Activated CD4-positive, alpha-beta T cell treated with anti-CD3 and anti-CD28 coated beads, Interleukin-2, amount 50 U/mL, for 4 hours (primary cell): ENCODE measurements around the gene TMEM239.
"Not testable (repeated sequence)": the region's sequence is repeated elsewhere in the genome, so short reads cannot be mapped to it uniquely, and the experiment has no call there.

Experiments
- DNase-seq, 2 experiments: peaks; one replicate each; pipeline ENCODE4 v3.0.0-alpha.2; 2020

Gene TMEM239

DNA sequence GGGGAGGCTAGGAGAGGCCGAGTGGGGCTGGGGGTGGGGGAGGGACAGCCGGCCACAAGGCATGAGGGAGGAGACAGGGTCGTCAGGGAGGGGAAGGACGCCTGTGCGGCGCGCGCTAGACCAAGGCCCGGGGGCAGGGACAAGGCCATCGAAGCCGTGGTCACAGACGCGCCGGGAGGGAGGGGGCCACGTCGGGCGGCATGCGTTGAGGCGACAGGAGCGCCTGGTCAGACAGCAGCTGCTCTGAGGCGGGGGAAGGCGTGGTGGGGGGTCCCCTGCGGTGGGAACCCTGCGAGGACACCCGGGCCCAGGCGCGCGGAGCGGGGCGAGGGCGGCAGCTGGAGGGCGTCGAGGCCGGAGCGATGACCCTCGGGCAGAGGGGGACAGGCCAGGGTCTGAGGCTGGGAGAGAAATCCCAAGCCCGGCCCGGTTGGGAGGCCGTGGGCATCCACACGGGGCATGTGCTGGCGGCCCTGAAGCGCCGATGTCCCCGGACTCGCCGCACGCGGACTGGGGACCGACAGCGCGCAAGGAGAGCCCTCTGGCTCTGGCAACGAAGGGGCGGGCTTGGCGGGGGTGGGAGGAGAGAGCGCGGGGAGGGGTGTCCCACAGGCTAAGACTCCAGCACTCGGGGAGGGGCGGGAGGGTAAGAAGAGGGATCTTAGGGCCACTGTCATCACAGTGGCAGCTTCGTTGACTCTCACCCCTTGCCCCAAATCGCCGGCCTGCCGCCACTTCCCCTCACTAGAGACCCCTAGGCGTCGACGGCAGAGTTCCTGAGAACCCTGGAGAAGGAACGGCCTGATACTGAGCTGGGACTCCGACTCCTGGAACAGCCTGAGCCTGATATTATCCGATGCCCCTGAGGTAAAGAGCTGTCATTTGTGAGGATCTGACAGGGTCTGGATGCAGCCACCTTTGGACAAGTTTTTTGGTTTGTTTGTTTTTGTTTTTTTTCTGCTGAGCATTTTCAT is 5.0 kb downstream of the TMEM239 start:
- no peak for DNase-seq

DNA sequence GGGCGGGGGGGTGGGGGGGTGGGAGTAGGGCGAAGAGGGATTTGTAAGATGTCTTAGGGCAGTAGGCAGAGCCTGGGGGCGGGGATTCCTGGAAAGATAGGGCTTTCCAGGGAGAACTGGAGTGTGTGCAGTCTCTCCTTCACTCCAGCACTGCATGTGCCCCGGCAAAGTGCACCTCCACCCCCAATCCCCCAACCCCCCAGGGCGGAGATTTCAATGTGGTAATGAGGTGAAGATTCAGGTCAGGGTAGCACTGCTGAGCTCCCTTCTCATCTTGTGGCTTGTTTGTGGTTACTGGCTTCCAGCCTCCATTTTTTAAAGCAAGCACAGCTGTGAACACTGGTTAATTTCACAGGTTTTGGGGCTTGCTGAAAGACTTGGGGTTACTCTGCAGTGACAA is 5.9 kb downstream of the TMEM239 start:
- peak in 1 of 2 experiments; percentile 16 for DNase-seq

DNA sequence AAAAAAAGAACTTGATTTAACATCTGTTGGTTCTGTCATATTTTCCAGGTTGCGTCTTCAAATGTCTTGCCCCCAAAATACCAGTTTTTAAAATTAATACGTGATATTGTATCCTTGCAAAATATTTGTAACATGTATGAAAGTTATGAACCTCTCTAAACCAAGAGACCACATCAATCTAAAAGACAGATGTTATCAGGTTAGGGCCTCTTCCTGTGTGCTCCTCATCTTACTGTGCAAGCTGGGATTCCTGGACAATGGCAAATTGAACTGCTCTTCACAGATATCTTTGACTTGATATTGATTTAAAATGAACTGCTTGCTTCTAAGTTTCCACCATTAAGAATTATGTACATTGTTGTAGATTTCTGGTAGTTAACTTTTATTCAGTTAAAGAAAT is 9.6 kb downstream of the TMEM239 start:
- no peak for DNase-seq

DNA sequence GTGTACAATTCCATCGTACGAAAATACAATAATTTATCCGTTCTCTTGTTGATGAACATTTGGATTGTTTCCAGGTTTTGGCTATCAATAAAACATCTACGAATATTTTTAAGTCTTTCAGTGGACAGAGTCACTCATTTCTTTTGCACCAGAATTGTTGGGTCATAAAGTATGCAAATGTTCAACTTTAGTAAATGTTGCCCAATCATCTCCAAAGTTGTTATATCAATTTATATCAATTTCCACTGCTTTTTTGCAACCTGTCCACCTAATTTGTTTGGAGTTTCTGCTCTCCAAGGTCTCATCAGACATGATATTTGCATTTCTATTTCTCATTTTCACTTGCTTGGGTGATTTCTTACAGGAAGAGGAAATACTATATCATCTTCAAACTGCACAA is 10.5 kb downstream of the TMEM239 start:
- DNase-seq = no peak

DNA sequence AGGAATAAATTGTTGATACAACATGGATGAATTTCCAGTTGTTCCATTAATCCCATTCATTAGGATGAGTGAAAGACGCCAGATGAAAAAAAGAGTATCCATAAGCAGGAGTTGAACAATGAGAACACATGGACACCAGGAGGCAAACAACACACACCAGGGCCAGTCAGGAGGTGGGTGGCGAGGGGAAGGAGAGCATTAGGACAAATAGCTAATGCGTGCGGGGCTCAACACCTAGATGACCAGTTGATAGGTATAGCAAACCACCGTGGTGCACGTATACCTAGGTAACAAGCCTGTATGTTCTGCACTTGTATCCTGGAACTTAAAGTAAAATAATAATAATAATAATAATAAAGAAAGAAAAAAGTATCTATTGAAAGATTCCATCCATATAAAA is 13.2 kb downstream of the TMEM239 start:
- DNase-seq = no peak

DNA sequence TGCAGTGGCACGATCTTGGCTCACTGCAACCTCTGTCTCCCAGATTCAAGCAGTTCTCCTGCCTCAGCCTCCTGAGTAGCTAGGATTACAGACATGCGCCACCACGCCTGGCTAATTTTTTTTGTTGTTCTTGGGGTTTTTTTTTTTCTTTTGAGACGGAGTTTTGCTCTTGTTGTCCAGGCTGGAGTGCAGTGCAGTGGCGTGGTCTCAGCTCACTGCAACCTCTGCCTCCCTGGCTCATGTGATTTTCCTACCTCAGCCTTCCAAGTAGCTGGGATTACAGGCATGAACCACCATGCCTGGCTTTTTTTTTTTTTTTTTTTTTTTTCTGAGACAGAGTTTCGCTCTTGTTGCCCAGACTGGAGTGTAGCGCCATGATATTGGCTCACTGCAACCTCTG is 15.0 kb downstream of the TMEM239 start:
- not testable (repeated sequence) for DNase-seq

DNA sequence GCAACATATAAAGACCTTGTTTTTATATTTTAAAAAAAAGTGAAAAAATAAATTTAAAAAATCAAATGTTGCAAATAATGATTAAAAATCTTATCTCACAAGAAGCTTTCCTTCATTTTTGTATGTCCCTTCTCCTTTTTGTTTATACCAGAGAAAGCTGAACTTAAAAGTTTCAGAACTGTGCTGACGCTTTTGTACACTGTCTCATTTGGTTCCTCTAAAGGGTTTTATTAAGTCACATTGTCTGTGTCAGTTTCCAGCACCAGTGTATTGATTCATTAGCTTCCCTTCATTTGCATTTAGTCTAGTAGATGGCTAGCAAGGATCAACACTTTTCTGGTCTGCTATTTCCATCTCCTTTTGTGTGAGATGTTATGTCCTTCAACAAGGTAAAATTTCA is 17.6 kb downstream of the TMEM239 start:
- no peak for DNase-seq

DNA sequence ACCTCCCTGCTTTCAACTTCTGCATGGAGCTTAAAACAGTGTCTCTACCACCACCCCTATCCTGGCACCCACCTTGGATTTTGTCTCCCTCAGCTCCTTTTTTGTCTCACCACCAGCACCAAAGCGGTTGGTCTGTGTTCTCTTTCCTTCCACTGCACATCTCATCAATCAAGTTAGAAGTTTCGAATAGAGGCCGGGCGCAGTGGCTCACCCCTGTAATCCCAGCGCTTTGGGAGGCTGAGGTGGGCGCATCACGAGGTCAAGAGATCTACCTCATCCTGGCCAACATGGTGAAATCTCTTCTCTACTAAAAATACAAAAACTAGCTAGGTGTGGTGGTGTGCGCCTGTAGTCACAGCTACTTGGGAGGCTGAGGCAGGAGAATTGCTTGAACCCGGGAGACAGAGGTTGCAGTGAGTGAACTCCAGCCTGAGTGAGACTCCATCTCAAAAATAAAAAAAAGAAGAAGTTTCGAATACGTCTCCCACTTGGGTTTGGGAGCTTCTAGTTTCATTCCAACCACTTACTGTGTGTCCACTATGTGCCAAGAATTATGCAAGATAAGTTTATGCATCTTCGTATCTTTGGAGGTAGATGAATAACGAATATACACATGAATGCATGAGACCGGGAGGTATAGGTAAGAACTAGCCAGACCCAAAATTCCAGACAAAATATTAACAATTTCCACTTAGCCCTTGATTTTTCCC is 18.4 kb downstream of the TMEM239 start:
- DNase-seq = no peak

DNA sequence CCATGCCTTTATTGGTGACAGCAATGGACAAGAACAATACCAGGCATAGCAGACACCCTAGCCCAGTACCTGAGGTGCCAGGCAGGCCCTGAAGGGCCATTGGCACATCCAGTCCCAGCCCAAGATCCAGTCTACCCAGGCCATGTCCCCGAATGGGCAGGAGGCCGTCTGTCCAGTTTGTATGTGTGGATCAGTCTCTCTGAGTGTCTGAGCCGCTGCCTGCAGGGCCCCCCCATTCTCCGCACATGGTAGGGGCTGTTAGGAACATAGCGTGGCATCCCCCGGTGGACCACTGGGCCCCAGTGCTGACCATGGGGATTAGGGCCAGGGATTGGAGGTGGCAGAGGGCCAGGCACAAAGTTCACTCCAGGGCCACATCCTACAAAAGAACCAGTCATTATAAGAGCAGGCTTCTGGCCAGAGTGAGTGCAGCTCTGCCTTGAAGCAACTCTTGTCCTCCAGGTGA is 19.2 kb downstream of the TMEM239 start:
- DNase-seq = no peak

DNA sequence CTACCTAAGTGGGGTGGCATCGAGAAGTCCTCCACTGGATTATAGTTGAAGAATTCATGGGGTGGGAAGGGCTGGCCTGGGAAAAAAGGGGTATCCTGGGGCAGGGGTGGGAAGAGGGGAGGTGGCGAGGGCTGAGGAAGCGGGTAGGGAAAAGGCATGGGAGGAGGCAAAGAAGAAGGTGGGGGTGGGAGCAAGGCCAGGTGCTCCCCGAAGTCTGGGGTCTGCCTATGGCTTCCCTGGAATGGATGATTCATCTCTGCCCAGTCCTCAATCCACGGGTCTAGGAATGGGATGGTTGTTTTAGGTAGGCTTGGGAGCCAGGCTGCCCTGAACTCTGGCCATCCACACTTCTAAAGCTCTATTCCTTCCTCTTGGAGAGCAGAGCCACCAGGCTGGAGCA is 19.9 kb downstream of the TMEM239 start:
- DNase-seq = no peak

DNA sequence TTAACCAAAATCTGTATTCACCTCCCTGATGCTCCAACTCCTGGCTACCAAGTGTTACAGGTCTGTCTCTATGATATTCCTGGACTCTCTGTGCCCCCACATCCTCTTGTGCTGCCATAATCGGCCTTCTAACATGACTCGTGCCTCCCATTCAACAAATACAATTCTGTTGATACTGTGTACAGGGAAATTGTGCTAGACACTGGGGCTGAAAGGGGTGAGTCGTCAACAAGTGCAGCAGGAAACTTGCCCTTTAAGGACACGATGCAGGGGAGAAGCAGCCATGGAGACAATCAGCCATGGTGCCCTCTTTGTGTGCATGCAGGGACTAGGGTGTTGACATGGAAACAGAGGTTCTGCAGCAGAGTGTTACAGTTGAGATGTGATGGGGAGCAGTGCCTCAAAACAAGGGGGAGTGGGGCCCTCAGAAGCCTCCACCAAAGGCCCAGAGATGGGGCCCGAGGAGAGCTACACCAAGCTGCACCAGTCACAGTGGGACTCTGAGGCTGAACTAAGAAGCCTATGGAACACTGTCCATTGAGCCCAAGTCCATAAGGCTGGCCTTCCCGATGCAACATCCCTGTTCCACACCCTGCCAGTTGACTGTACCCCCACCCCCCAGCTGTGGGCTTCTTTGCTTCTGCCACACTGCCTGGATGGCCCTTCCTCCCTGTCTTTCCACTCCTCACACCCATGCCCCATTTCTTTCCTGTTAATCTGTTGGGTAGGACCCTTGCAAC is 21.2 kb downstream of the TMEM239 start:
- DNase-seq = no peak

DNA sequence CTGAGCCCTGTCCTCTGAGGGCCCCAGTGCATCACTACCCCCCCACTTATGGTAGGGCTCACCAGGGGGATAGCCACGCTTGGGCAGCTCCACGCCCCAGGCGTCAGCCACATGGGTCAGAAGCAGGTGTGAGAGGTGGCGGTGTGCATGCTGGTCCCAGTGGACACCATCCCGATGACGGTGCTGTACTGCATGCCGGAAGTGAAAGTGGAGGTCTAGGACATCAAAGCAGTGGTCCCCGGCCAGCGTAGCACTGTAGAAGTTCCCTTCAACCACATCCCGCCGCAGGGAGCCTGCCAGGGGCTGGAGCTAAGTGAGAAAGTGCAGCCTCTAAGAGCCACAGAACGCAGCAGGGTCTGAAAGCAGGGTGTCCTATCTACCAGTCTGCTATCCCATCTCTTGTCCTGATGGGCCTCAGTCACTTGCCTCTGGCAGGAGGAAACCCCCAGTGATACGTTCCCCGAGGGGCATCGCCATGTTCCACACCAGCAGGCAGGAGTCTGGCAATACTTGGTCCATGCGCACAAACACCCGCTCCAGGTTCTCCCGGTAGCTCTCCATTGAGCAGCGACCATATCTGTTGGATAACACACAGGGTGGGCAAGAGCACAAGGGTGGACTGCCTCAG is 22.1 kb downstream of the TMEM239 start:
- no peak for DNase-seq

DNA sequence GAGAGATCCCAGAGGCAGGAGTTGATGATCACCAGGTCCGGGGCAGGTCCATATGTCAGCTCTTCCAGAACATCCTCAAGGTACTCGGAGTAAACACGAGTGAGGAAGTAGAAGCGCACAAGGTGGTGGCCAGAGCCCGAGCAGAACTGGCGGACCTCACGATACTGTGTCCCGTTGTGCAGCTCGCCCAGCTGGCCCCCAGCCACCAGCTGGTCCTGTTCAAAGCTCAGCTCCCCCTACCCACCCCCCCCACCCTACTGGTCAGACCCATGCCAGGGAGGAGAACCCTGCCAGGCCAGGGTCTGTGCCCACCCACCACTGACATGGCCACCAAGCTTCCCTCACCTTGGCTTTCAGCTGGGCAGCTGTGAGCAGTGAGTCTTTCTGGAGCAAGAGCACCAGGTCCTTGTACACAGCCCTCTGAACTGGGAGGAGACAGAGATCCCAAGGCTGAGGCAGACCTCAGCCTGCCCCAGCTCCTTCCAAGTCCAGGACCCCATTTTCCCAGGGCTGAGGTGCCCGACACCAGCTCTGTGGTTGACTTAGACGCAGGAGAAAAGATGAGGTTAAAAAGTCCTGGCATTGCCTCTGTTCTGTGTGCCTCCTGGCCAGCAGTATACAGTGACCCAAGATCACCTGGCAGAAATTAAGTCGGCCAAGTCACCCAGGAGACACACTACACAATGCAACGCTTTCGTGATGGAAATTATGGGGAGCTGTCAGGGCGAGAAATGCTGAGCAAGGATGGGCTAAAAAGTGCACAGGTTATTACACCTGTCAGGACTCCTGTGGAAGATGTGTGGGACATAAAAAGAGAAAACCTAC is 22.9 kb downstream of the TMEM239 start:
- no peak for DNase-seq

DNA sequence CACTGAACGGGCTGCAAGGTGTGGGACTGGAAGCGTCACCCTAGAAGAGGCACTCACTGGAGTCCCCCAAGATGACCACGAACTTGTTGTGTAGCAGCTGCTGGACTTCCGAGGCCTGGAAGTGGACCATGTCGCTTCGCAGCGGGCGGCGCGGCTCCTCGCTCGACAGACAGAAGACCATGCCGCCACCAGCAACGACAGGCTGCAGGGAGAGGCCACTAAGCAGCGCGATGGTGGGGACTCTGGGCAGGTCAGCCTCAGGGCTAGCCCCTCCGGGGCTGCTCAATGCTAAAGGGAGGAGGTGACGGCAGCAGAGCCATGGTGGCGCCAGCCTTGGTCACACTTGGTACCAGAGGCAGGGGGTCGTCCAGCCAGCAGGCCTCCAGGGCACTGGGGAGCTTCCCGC is 23.6 kb downstream of the TMEM239 start:
- no peak for DNase-seq

DNA sequence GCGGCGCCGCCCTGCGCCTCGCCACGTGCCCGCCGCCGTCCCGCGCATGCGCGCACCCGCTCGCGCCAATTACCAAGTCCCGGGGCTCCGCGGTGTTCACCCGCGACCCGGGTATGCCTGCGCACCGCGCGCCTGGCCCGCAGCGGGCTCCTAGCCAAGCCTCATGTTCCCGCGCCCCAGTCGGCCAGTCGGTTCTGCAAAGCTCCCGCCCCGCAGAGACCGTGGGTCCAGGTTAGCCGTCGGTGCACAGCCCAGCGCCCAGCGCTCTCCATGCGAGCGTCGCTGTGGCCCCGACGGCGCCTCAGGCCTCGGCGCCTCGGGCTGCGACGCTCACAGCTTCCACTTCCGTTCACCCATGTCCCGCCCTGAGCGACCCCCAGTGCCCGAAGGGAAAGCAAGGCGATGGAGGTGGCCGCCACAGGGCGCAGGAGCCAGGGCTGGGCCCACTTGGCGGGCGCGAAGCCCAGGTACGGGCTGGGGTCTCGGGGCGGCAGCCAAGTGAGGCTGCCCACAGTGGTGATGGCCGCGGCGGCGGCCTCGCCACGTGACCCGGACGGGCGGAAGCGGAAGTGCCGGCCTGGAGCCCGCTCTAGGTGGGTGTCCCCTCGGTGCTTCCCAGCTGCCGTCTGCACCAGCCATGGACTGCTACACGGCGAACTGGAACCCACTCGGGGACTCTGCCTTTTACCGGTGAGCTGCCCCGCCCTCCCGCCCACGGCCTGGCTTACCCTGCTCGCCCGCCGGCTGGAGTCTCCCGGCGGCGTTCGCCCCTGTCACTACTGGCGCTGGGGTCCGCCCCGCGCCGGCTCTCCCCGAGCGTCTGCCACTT is 24.2 kb downstream of the TMEM239 start, which contains the start of the genes PCED1A and VPS16:
PCED1A (minus strand) TSS at position 518 of the 829 bp plus-strand sequence. CDS start 743 bp downstream, outside the sequence.
VPS16 (plus strand) TSS at position 608 of the 829 bp plus-strand sequence; CDS start at position 638, 30 bp downstream.
- peak; percentile 83 to 87 for DNase-seq

DNA sequence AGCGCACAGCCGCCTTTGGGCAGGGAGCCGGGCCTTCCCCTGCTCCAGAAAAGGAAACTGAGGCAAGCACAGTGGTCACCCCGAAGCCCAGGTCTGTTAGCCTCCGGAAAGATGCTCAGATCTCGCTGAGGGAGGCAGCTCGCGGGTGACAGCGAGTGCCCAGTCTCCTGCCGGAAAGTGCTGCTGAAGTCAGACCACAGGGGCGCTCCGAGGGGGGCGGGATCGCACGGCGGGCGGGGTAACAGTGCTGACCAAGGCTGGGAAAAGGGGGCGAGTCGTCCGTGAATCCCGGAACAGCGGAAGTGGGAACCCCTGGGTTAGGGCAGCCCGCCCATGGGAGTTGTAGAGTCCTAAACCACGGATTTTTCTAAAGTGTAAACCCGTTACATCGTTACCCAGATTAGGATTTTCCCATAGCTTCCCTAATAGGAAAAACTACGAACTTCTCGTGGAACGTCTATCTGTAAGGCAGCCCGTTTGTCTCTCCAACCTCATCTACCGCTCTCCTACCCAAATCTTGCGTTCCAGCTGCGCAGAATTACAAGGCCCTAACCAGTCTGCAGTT is 24.9 kb downstream of the TMEM239 start:
- DNase-seq = peak; percentile 5 to 18

DNA sequence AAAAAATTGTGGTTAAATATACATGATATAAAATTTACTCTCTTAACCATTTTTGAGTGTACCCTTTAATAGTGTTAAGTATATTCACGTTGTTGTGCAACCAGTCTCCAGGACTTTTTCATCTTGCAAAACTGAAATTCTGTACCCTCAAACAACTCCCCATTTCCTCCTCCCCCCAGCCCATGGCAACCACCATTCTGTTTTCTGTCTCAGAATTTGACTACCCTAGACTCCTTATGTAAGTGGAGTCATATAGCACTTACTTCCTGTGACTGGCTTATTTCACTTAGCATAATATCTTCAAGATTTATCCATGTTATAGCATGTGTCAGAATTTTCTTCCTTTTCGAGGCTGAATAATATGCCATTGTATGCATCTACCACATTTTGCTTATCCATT is 29.4 kb downstream of the TMEM239 start:
- no peak for DNase-seq

DNA sequence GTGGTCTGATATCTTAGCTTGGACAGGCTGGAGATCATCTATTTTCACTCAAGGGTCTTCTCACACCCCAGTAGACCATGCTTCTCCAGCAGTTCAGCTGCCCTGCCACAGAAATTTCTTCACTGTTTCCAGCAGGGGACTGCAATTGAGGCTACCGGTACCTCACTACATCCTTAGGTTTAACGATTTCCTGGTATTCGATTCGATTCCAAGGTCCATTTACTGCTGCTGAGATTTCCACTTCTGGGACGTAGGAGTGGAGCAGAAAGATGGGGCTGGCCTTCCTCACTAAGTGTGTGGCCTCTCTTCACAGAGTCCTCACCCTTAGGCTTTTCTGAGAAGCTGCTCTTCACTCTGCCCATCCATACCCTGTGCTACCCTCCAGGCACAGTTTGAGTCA is 30.5 kb downstream of the TMEM239 start:
- DNase-seq = no peak

DNA sequence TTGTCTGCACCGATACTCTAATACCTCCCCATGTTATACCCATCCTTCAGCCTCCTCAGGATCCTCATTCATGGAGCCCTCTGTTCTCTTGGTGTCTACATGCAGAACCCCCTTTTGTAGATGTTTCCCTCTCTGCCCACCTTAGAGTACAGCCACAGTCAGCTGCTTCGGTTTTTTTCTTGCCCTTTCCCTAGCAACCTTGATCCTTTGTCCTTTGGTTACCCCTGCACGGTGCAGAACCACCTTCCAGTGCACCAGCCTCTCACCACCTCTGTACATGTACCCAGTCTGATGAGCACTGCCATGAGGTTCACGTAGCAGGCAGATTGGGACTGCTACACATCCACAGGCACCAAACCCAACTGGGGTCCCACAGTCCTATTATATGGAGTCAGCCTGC is 31.6 kb downstream of the TMEM239 start:
- no peak for DNase-seq

DNA sequence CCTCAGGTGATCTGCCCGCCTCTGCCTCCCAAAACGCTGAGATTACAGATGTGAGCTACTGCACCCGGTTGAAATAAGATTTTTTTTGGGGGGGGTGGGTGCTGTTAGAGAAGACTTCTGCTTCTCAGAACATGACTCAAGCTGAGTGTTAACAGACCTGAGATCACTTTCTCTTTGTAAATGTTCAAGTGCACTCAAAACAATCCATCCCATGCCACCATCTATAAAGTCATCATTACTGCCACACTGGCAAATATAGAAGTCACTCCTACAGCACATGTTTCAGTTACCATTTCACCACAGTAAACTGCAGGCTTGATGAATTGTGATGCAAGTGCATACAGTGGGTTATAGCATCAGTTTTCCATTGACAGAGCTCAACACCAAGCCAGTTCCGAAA is 33.4 kb downstream of the TMEM239 start:
- DNase-seq = no peak
